Mesenchymal stem cell (in vitro differentiated cells and primary cell): ENCODE measurements around the gene C22orf42. TPM values are rescaled to one million over a fixed set of nuclear protein-coding genes. Genes with fewer than 3 reads are reported as not detected.

Source experiments
- DNase-seq: peaks from one replicate; pipeline ENCODE4 v3.0.0-alpha.2; 2013
- H2AFZ ChIP-seq: one replicate; pipeline ENCODE4 v1.6.1; 2013; ENCODE audit warnings: low read depth, mild to moderate bottlenecking, control low read depth, inconsistent platforms, low read length, moderate library complexity
- H2AK5ac ChIP-seq: 2 replicates; pipeline ENCODE4 v1.6.1; 2013; ENCODE audit warnings: low read length, moderate library complexity, mild to moderate bottlenecking, inconsistent platforms; ENCODE audit not compliant: severe bottlenecking
- H2BK120ac ChIP-seq: one replicate; pipeline ENCODE4 v1.6.1; 2013; ENCODE audit warnings: low read depth, mild to moderate bottlenecking, inconsistent platforms, low read length, moderate library complexity
- H2BK12ac ChIP-seq, 2 experiments: one replicate each; pipeline ENCODE4 v1.6.1; 2013; ENCODE audit warnings: inconsistent platforms in 2 of 2, low read length in 2 of 2, mild to moderate bottlenecking in 2 of 2, moderate library complexity in 2 of 2, control low read depth in 1 of 2
- H2BK15ac ChIP-seq: one replicate; pipeline ENCODE4 v1.6.1; 2013; ENCODE audit warnings: mild to moderate bottlenecking, low read depth, inconsistent platforms; ENCODE audit not compliant: poor library complexity, severe bottlenecking
- H2BK5ac ChIP-seq: 2 replicates; pipeline ENCODE4 v1.6.1; 2013; ENCODE audit warnings: low read depth, mild to moderate bottlenecking, low read length, control low read depth, inconsistent platforms; ENCODE audit not compliant: poor library complexity, severe bottlenecking
- H3K14ac ChIP-seq, 2 experiments: one replicate each; pipeline ENCODE4 v1.6.1; 2013; ENCODE audit warnings: inconsistent platforms in 2 of 2, low read length in 2 of 2, control low read depth in 1 of 2, mild to moderate bottlenecking in 1 of 2, moderate library complexity in 1 of 2
- H3K18ac ChIP-seq, 2 experiments: one replicate each; pipeline ENCODE4 v1.6.1; 2013; ENCODE audit warnings: inconsistent platforms in 2 of 2, low read length in 2 of 2, control low read depth in 1 of 2, low read depth in 1 of 2, mild to moderate bottlenecking in 1 of 2
- H3K23ac ChIP-seq, 2 experiments: one replicate each; pipeline ENCODE4 v1.6.1; 2013; ENCODE audit warnings: inconsistent platforms in 2 of 2, low read length in 2 of 2, mild to moderate bottlenecking in 2 of 2, moderate library complexity in 2 of 2, control low read depth in 1 of 2
- H3K27ac ChIP-seq: 2 replicates; pipeline ENCODE4 v1.5.1; 2013; ENCODE audit warnings: mild to moderate bottlenecking, moderate library complexity, low read length, control low read depth, inconsistent platforms; ENCODE audit not compliant: poor library complexity, severe bottlenecking
- H3K27me3 ChIP-seq, 2 experiments: 2 replicates each; pipeline versions ENCODE4 v1.6.1 to v1.7.0; 2013; ENCODE audit warnings: low read length in 2 of 2, mild to moderate bottlenecking in 2 of 2, moderate library complexity in 2 of 2, control low read depth in 1 of 2, inconsistent platforms in 1 of 2; ENCODE audit not compliant: control insufficient read depth in 1 of 2, insufficient read depth in 1 of 2
- H3K36me3 ChIP-seq, 2 experiments: 2 replicates each; pipeline versions ENCODE4 v1.6.1 to v1.7.0; 2013; ENCODE audit warnings: low read length in 2 of 2, control low read depth in 1 of 2, inconsistent platforms in 1 of 2, low read depth in 1 of 2, mild to moderate bottlenecking in 1 of 2; ENCODE audit not compliant: insufficient read depth in 2 of 2, control insufficient read depth in 1 of 2
- H3K4ac ChIP-seq, 2 experiments: one replicate each; pipeline ENCODE4 v1.6.1; 2013; ENCODE audit warnings: inconsistent platforms in 2 of 2, low read length in 2 of 2, mild to moderate bottlenecking in 2 of 2, moderate library complexity in 2 of 2, control low read depth in 1 of 2, low read depth in 1 of 2
- H3K4me1 ChIP-seq: 2 replicates; pipeline ENCODE4 v1.6.1; 2013; ENCODE audit warnings: low read depth, low read length, control low read depth; ENCODE audit not compliant: control insufficient read depth, insufficient read depth
- H3K4me2 ChIP-seq: 2 replicates; pipeline ENCODE4 v1.6.1; 2013; ENCODE audit warnings: low read length, mild to moderate bottlenecking, inconsistent platforms; ENCODE audit not compliant: poor library complexity, severe bottlenecking
- H3K4me3 ChIP-seq, 2 experiments: 2 replicates each; pipeline versions ENCODE4 v1.5.1 to v1.7.0; 2013; ENCODE audit warnings: low read length in 2 of 2, mild to moderate bottlenecking in 2 of 2, control low read depth in 1 of 2, low read depth in 1 of 2; ENCODE audit not compliant: insufficient read depth in 1 of 2
- H3K79me1 ChIP-seq: replicated peaks from 2 replicates; pipeline ENCODE4 v1.6.1; 2013; ENCODE audit warnings: mild to moderate bottlenecking, control low read depth, low read length, inconsistent platforms; ENCODE audit not compliant: poor library complexity, severe bottlenecking
- H3K9ac ChIP-seq: 2 replicates; pipeline ENCODE4 v1.7.0; 2013; ENCODE audit warnings: mild to moderate bottlenecking, low read length, moderate library complexity
- H3K9me3 ChIP-seq: 2 replicates; pipeline ENCODE4 v1.7.0; 2013; ENCODE audit warnings: mild to moderate bottlenecking, low read length; ENCODE audit not compliant: control insufficient read depth
- H4K8ac ChIP-seq: one replicate; pipeline ENCODE4 v1.6.1; 2013; ENCODE audit warnings: inconsistent platforms, mild to moderate bottlenecking, low read length, moderate library complexity
- H4K91ac ChIP-seq: one replicate; pipeline ENCODE4 v1.6.1; 2013; ENCODE audit warnings: mild to moderate bottlenecking, low read length, inconsistent platforms
- WGBS: methylation state at CpG from one replicate; pipeline ENCODE4 v1.1.7; 2013; ENCODE audit warnings: mixed read lengths; 5-methylcytosine and 5-hydroxymethylcytosine counted together
- small RNA-seq: library from polyadenylated mRNA; stranded (forward); fragments of <200 nt; extraction: miRNeasy Mini kit (QIAGEN cat#:217004); gene quantifications from one replicate; pipeline ENCODE3, GENCODE V24; 2013; ENCODE audit warnings: low read depth

Gene C22orf42

DNA sequence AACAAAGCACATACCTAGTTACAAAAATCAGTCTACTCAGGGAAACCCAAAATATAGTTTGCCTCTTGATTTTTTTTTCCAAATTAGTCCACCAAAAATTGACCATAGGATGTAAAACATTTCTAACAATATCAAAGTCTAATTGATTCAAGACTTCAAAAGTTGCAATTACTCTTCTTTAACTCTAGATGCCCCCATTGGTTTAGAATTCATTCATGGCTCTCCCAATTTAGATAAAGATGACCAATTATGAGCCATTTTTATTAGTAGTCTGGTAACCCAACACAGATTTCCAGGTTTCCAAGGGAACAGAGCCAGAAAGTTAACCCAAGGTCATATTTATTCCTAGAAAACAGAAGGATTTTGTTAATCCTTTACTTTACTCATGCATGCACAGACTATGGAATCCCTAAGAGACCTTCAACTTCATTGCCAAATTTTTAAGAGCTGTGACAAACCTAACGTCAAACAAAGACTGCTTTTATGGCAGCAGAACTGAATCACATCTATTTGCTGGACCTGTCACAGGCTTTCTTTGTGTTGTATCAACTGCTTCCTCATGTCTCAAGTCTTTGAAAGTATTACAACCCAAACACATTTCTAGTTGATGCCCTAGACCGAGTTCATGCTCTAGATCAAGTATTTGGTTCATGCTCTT lies 55.3 kb downstream of the C22orf42 start:
- Histone ChIP-seq H3K4me1 (no peaks in the 10 kb centered on the region), H3K36me3 (no peaks in the 10 kb centered on the region), H4K91ac (no peak overlapping the region), H2BK12ac (no peak overlapping the region), H3K4ac (no peak overlapping the region), H3K27me3 (peaks cover 16 to 38% of the 10 kb centered on the region in 2 experiments), H3K79me1 (no peaks in the 10 kb centered on the region), H3K9ac (no peak overlapping the region), H2BK5ac (no peak overlapping the region), H3K14ac (no peak overlapping the region), H3K27ac (no peak overlapping the region), H2BK120ac (no peak overlapping the region), H3K9me3 (no peaks in the 10 kb centered on the region), H3K4me2 (no peak overlapping the region), H3K18ac (no peak overlapping the region), H3K23ac (no peak overlapping the region), H4K8ac (no peak overlapping the region), H2AFZ (no peak overlapping the region), H3K4me3 (no peak overlapping the region), H2BK15ac (no peak overlapping the region), H2AK5ac (no peak overlapping the region)
- WGBS = 60% methylated on average over 2 of the region's 2 CpGs
- peak; percentile 6 for DNase-seq

DNA sequence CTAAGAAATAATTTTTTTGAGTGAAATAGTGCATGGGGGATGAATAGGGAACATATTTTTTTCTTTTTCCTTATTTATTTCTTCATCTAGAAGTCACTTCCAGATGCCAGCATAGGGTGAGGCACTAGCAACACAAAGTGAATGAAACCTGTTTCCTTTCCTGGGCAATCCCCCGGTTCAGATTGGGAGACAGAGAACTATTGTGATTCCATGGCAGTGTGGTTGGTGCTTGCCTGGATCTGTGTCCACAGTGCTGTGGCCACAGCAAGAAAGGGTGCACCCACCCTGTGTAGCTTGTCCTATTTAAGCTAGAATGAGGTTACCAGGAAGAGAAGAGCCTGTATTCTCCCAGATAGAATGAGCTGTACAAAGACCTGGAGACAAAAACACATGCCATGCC lies 58.4 kb downstream of the C22orf42 start:
- Histone ChIP-seq H3K27ac (no peak overlapping the region), H3K4ac (no peak overlapping the region), H3K23ac (no peak overlapping the region), H4K8ac (no peak overlapping the region), H3K9ac (no peak overlapping the region), H2AK5ac (no peak overlapping the region), H2AFZ (no peak overlapping the region), H4K91ac (no peak overlapping the region), H3K4me2 (peak overlapping the region; percentile 29), H2BK12ac (no peak overlapping the region), H3K36me3 (no peaks in the 10 kb centered on the region), H3K4me1 (no peaks in the 10 kb centered on the region), H3K27me3 (peaks cover 16 to 58% of the 10 kb centered on the region in 2 experiments), H3K14ac (no peak overlapping the region), H3K79me1 (no peaks in the 10 kb centered on the region), H2BK5ac (no peak overlapping the region), H2BK120ac (no peak overlapping the region), H3K4me3 (no peak overlapping the region), H2BK15ac (no peak overlapping the region), H3K18ac (no peak overlapping the region), H3K9me3 (no peaks in the 10 kb centered on the region)
- DNase-seq = no peak
- 91% methylated on average over 1 of the region's 1 CpG for WGBS

Small RNA genes within 50 kb of the gene (small RNA-seq; reads per million reads assigned to genes)
- not detected for gene AP1B1P2
- not detected for gene RF02171
